ENCODE results near the gene MCOLN2.
"Not testable (repeated sequence)": the region's sequence is repeated elsewhere in the genome, so short reads cannot be mapped to it uniquely, and the experiment has no call there.

DNA sequence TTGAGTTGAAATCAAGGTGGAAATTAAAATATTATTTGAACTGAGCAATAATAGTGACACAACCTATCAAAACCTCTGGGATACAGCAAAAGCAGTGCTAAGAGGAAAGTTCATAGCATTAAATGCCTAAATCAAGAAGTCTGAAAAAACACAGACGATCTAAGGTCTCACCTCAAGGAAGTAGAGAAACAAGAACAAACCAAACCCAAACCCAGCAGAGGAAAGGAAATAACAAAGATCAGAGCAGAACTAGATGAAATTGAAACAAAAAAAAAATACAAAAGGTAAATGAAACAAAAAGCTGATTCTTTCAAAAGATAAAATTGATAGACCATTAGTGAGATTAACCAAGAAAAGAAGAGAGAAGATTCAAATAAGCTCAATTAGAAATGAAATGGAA, 8.7 kb upstream of the MCOLN2 start:
- TF ChIP-seq, protein P1, sequence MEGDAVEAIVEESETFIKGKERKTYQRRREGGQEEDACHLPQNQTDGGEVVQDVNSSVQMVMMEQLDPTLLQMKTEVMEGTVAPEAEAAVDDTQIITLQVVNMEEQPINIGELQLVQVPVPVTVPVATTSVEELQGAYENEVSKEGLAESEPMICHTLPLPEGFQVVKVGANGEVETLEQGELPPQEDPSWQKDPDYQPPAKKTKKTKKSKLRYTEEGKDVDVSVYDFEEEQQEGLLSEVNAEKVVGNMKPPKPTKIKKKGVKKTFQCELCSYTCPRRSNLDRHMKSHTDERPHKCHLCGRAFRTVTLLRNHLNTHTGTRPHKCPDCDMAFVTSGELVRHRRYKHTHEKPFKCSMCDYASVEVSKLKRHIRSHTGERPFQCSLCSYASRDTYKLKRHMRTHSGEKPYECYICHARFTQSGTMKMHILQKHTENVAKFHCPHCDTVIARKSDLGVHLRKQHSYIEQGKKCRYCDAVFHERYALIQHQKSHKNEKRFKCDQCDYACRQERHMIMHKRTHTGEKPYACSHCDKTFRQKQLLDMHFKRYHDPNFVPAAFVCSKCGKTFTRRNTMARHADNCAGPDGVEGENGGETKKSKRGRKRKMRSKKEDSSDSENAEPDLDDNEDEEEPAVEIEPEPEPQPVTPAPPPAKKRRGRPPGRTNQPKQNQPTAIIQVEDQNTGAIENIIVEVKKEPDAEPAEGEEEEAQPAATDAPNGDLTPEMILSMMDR (IDR thresholded peaks at IDR 0.05), result not testable (repeated sequence)
- not testable (repeated sequence) for TF ChIP-seq POLR2A (IDR thresholded peaks at IDR 0.05)

Measured in body of pancreas (tissue), 4 donors.